ENCODE measurements around the gene CAMP. TPM values are rescaled to one million over a fixed set of nuclear protein-coding genes. Genes with fewer than 3 reads are reported as not detected.

The CAMP gene
- total RNA-seq, 1 experiment from 2014 or later = not detected

- Mint-ChIP-seq H3K36me3 (ENCODE audit: insufficient read depth, unreplicated experiment) (no peaks in the 10 kb centered on the region), H3K4me1 (ENCODE audit: low read depth, unreplicated experiment) (no peaks in the 10 kb centered on the region), H3K4me3 (ENCODE audit: unreplicated experiment) (no peak overlapping the region), H3K27ac (ENCODE audit: unreplicated experiment) (no peak overlapping the region), H3K9me3 (ENCODE audit: unreplicated experiment) (no peaks in the 10 kb centered on the region), H3K27me3 (ENCODE audit: insufficient read depth, unreplicated experiment) (no peaks in the 10 kb centered on the region)
- BruUV-seq (replicated peaks) = no TSS peak
- no peak for TF ChIP-seq CTCF (IDR thresholded peaks at IDR 0.05; ENCODE audit: insufficient read depth in 1 of 2, low read depth in 1 of 2, low read length in 1 of 2, severe bottlenecking in 1 of 2, unreplicated experiment in 1 of 2)
- DNase-seq = no peak
- CTCF ChIA-PET = no interaction called here
- POLR2A ChIA-PET = no interaction called here
- H3K4me3 ChIP-seq (ENCODE audit: low read depth, low read length) = no peak overlapping the region
- no peaks in the 10 kb centered on the region for H3K27me3 ChIP-seq (replicated peaks; ENCODE audit: control insufficient read depth, insufficient read depth, low read length)
- no peaks in the 10 kb centered on the region for H3K9me3 ChIP-seq
- intact Hi-C loops (cut with micrococcal nuclease; ENCODE audit: unreplicated experiment) = no loop called here
- H3K36me3 ChIP-seq (ENCODE audit: control insufficient read depth, insufficient read depth, low read length) = no peaks in the 10 kb centered on the region
- H3K4me1 ChIP-seq = no peaks in the 10 kb centered on the region
Measured at GRCh38 chr3:48219543-48219942, 3.8 kb upstream of the CAMP start.

- POLR2A ChIA-PET = no interaction called here
- no peaks in the 10 kb centered on the region for H3K9me3 ChIP-seq
- no peaks in the 10 kb centered on the region for H3K4me1 Mint-ChIP-seq (ENCODE audit: low read depth, unreplicated experiment)
- TF ChIP-seq CTCF (IDR thresholded peaks at IDR 0.05; ENCODE audit: insufficient read depth in 1 of 2, low read depth in 1 of 2, low read length in 1 of 2, severe bottlenecking in 1 of 2, unreplicated experiment in 1 of 2) = no peak
- intact Hi-C loops (cut with micrococcal nuclease; ENCODE audit: unreplicated experiment) = no loop called here
- no peaks in the 10 kb centered on the region for H3K9me3 Mint-ChIP-seq (ENCODE audit: unreplicated experiment)
- H3K27ac Mint-ChIP-seq (ENCODE audit: unreplicated experiment) = no peak overlapping the region
- H3K36me3 ChIP-seq (ENCODE audit: control insufficient read depth, insufficient read depth, low read length) = no peaks in the 10 kb centered on the region
- CTCF ChIA-PET = no interaction called here
- no peak for DNase-seq
- no peaks in the 10 kb centered on the region for H3K36me3 Mint-ChIP-seq (ENCODE audit: insufficient read depth, unreplicated experiment)
- no peak overlapping the region for H3K4me3 Mint-ChIP-seq (ENCODE audit: unreplicated experiment)
- H3K27me3 ChIP-seq (replicated peaks; ENCODE audit: control insufficient read depth, insufficient read depth, low read length) = no peaks in the 10 kb centered on the region
- BruUV-seq (replicated peaks) = no TSS peak
- no peak overlapping the region for H3K4me3 ChIP-seq (ENCODE audit: low read depth, low read length)
- no peaks in the 10 kb centered on the region for H3K27me3 Mint-ChIP-seq (ENCODE audit: insufficient read depth, unreplicated experiment)
- no peaks in the 10 kb centered on the region for H3K4me1 ChIP-seq
Measured at GRCh38 chr3:48220746-48221145, 2.5 kb upstream of the CAMP start.

- DNase-seq = no peak
- Mint-ChIP-seq H3K9me3 (ENCODE audit: unreplicated experiment) (no peaks in the 10 kb centered on the region), H3K36me3 (ENCODE audit: insufficient read depth, unreplicated experiment) (no peaks in the 10 kb centered on the region), H3K27me3 (ENCODE audit: insufficient read depth, unreplicated experiment) (no peaks in the 10 kb centered on the region), H3K4me1 (ENCODE audit: low read depth, unreplicated experiment) (no peaks in the 10 kb centered on the region), H3K4me3 (ENCODE audit: unreplicated experiment) (no peak overlapping the region), H3K27ac (ENCODE audit: unreplicated experiment) (no peak overlapping the region)
- Histone ChIP-seq H3K36me3 (ENCODE audit: control insufficient read depth, insufficient read depth, low read length) (no peaks in the 10 kb centered on the region), H3K9me3 (no peaks in the 10 kb centered on the region), H3K27me3 (replicated peaks; ENCODE audit: control insufficient read depth, insufficient read depth, low read length) (no peaks in the 10 kb centered on the region), H3K4me1 (no peaks in the 10 kb centered on the region), H3K4me3 (ENCODE audit: low read depth, low read length) (no peak overlapping the region)
- ChIA-PET POLR2A (no interaction called here), CTCF (interaction anchor here (0.6 kb wide), 1 partner anchor 30 kb away, joined by 5 read pairs; no protein-coding TSS in a partner anchor)
- intact Hi-C loops (cut with micrococcal nuclease; ENCODE audit: unreplicated experiment) = no loop called here
- no peak for TF ChIP-seq CTCF (IDR thresholded peaks at IDR 0.05; ENCODE audit: insufficient read depth in 1 of 2, low read depth in 1 of 2, low read length in 1 of 2, severe bottlenecking in 1 of 2, unreplicated experiment in 1 of 2)
- no TSS peak for BruUV-seq (replicated peaks)
Measured at GRCh38 chr3:48225587-48225986, 2.3 kb downstream of the CAMP start.
